ENCODE data around the gene ARHGAP32.

Gene ARHGAP32

DNA sequence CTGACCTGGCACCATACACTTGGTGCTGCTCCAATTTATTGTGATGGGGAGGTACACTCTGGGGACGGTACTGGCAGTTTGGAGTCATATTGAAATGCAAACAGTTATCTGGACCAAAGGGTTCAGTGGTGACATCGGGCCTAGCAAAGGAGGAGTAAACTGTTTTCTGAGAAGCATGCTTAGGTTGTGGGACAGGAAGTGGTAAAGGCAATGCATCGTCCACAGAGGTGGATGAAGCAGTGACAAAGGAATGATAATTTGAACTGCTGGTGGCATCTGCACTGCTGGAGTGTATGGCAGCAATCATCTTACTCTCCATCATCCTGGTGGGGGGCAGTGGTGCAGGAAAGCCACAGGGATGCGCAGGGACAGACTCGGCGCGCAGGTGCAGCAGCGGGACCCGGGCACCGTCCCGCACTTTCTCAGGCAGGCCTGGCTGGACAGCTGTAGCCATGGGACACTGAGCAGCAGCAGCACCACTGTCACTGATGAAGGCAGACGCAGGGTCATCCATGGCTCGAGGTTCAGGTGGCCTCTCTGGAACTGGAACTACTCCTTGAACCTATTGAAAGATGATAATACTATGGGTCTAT lies 221.4 kb downstream of the ARHGAP32 start:
- peak; percentile 42 for DNase-seq (ENCODE audit: low read depth, low spot score)
- H3K4me3 ChIP-seq (ENCODE audit: low read length): no peak overlapping the region

GRCh38 chr11:128968916-128969315 lies 223.2 kb downstream of the ARHGAP32 start:
- no peak for DNase-seq (ENCODE audit: low read depth, low spot score)
- no peak overlapping the region for H3K4me3 ChIP-seq (ENCODE audit: low read length)

GRCh38 chr11:128967578-128967977 lies 224.5 kb downstream of the ARHGAP32 start:
- no peak for DNase-seq (ENCODE audit: low read depth, low spot score)
- no peak overlapping the region for H3K4me3 ChIP-seq (ENCODE audit: low read length)

GRCh38 chr11:128965485-128965884 lies 226.6 kb downstream of the ARHGAP32 start:
- H3K4me3 ChIP-seq (ENCODE audit: low read length): no peak overlapping the region
- peak; percentile 41 for DNase-seq (ENCODE audit: low read depth, low spot score)

DNA sequence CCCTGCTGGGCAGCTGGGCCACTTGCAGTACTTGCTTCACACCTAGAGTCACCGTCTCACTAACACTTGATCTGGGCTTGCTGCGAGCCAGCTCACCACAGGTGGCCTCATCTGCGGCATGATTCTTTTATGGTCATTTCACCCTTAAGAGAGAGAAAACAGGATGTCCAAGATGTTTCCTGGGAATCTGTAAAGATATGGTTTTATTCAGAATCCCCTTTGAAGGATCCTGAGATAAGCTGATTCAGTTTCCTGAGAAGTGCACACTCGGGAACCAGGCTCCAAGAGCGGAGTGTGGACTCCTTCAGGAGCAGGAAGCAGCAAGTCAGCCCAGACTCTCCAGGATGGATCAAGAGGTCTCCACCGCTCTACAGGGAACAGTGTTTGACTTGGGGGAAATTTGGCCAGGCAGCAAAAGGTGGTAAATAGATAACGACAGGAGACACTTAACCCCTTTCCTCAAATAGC lies 227.6 kb downstream of the ARHGAP32 start:
- no peak for DNase-seq (ENCODE audit: low read depth, low spot score)
- H3K4me3 ChIP-seq (ENCODE audit: low read length): no peak overlapping the region

DNA sequence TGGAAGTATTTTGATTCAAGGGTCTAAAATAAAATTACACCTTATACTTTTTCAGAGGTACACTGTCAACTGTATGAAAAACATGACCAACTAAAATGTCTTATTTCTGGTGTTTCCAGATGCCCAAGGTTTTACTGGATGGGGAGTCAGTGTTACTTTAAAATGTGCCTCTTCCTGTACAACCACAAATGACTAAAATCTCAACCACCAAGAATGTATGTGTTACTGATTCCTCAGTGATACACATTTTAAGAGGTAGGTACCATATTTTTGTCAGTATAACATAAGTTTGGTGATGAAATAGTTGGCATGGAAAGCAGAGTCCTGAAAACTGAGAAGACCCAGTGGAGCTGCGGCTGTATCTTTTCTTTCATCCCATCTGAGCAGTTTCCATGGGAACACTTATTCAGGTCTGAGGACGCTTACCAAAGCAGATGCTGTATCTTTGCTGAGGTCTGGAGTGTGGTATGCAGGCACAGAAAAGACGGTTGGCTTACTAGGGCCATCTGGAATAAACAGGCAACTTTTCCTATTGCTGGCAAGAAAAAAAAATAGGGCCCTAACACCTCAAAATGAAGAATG lies 228.3 kb downstream of the ARHGAP32 start:
- DNase-seq (ENCODE audit: low read depth, low spot score): peak; percentile 39
- no peak overlapping the region for H3K4me3 ChIP-seq (ENCODE audit: low read length)

- DNase-seq (ENCODE audit: low read depth, low spot score): no peak
- no peak overlapping the region for H3K4me3 ChIP-seq (ENCODE audit: low read length)
These were observed 229.2 kb downstream of the ARHGAP32 start for GRCh38 chr11:128962896-128963295.

GRCh38 chr11:128961645-128962044 lies 230.5 kb downstream of the ARHGAP32 start:
- DNase-seq (ENCODE audit: low read depth, low spot score): no peak
- no peak overlapping the region for H3K4me3 ChIP-seq (ENCODE audit: low read length)

DNA sequence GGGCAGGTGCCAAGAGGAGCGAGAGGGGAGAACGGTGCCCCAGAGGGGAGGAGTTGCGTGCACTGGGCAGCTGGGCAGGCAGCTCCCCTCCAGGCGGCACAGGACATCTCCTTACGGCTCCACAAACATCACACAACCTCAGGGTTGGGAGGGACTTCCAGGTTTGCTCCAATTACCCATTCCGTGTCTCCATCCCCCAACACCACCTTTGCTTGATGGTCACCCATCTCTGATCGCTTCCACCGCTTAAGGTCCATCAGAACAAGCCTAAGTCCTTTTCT lies 235.0 kb downstream of the ARHGAP32 start:
- DNase-seq (ENCODE audit: low read depth, low spot score): no peak
- H3K4me3 ChIP-seq (ENCODE audit: low read length): no peak overlapping the region

DNA sequence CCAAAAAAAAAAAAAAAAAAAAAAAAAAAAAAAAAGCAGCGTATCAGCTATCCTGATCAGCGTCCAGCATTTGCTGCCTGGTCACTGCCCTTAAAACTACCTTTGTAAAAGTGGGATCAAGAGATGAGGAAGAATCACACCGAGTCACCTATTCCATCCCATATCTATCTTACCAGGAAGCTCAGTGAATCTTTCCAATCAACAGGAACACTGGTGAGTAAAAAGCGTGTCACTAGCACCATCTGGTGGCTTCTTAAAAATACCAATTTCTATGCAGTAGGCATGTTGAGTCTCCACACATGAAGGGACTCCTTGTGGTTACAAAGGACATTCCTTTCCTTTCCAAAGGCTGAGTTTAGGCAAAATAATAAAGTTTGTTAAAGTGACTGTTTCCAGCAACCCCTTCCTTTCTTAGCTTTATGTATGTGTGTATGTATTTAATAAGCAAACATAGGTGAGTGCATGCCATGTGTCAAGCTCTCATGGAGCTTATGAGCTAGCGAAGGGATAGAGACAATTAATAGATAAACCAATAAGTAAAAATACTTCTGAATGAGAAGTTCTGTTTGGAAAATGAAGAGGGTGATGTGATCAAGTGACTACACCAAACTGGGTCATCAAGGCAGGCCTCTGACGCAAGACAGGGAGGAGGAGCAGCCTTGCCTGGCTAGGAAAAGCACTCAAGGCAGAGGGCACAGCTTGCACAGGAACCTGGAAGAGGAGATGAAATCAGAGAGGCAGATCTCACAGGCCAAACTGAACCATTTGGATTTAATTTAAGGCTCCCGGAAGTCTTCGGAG lies 235.5 kb downstream of the ARHGAP32 start:
- H3K4me3 ChIP-seq (ENCODE audit: low read length): no peak overlapping the region
- peak; percentile 44 for DNase-seq (ENCODE audit: low read depth, low spot score)

- no peak overlapping the region for H3K4me3 ChIP-seq (ENCODE audit: low read length)
- no peak for DNase-seq (ENCODE audit: low read depth, low spot score)
These were observed 236.5 kb downstream of the ARHGAP32 start for GRCh38 chr11:128955636-128956035.

GRCh38 chr11:128953151-128953550 lies 239.0 kb downstream of the ARHGAP32 start:
- no peak overlapping the region for H3K4me3 ChIP-seq (ENCODE audit: low read length)

DNA sequence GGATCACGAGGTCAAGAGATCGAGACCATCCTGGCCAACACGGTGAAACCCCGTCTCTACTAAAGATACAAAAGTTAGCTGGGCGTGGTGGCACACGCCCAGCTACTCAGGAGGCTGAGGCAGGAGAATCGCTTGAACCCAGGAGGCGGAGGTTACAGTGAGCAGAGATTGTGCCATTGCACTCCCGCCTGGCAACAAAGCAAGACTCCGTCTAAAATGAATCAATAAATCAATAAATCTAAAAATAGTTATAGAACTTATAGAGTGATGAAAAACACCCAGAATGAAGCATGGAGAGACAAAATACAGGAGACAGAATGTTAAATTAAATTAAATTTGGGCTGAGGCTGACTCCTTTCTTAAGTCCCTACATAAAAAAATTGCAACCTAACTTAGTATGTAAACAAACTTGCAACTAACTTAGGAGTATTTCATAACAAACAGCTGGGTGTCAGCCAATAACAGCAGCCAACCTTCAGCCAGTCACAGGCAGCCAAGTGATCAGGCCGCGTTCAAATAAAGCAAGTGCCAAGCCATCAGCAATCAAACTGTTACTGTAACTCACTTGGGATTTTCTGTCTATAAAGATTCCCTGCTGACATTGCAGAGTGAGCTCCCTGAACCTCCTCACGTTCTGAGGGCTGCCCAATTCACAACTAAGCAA lies 242.2 kb downstream of the ARHGAP32 start:
- H3K4me3 ChIP-seq (ENCODE audit: low read length): no peak overlapping the region
- no peak for DNase-seq (ENCODE audit: low read depth, low spot score)

More at GRCh38 chr11:128953151-128953550, 239.0 kb downstream of the ARHGAP32 start:
- DNase-seq (ENCODE audit: low read depth, low spot score): no peak

GRCh38 chr11:128948583-128948982 lies 243.5 kb downstream of the ARHGAP32 start:
- H3K4me3 ChIP-seq (ENCODE audit: low read length): no peak overlapping the region
- DNase-seq (ENCODE audit: low read depth, low spot score): no peak

GRCh38 chr11:128947773-128948172 lies 244.4 kb downstream of the ARHGAP32 start:
- no peak for DNase-seq (ENCODE audit: low read depth, low spot score)
- no peak overlapping the region for H3K4me3 ChIP-seq (ENCODE audit: low read length)

DNA sequence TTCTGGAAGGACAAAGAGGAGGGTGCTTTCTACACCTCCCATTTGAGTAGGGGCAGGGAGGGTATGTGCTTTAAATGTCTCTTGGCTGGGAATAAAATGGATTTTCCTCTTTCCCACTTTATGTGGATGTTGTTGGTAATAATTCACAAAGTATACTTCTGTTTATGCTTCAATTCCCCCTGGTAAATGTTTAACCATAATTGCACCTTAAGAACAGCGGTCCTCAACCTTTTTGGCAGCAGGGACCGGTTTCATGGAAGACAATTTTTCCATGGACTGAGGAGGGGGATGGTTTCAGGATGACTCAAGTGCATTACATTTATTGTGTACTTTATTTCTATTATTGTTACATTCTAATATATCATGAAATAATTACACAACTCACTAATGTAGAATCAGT lies 245.5 kb downstream of the ARHGAP32 start:
- DNase-seq (ENCODE audit: low read depth, low spot score): no peak
- H3K4me3 ChIP-seq (ENCODE audit: low read length): no peak overlapping the region

DNA sequence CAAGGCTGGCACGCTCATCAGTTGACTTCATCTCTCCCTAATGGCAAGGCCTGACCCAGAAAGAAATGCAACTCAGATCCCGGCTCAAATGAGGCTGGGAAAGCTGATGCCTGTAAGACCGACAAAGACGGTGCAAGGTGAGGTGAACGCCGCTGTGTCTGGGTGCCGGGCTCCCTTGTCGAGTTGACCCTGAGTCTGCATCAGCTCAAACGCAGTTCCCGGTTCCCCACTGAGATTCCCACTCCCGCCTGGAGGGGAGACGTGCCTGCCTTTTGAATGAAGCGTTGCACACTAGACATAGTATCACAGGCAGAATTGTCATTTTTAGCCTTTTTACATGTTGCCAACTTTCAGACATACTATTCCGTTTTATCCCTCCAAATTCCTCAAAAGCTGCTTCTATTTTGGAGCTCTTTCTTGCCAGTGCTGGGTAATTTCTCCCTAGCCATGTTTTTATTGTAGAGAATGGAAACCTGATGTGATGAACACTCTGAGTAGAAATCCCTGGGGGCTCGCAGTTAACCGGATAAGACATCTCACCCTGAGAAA lies 248.6 kb downstream of the ARHGAP32 start:
- DNase-seq (ENCODE audit: low read depth, low spot score): no peak
- H3K4me3 ChIP-seq (ENCODE audit: low read length): no peak overlapping the region

GRCh38 chr11:128942817-128943427 lies 249.2 kb downstream of the ARHGAP32 start, which contains the start of gene TP53AIP1:
Gene TP53AIP1, minus strand, starts transcription at chr11:128942871. Its CDS starts 5,053 bp downstream, at chr11:128937818.
- no peak for DNase-seq (ENCODE audit: low read depth, low spot score)
- no peak within 1 kb of the TSS for H3K4me3 ChIP-seq (ENCODE audit: low read length)

- H3K4me3 ChIP-seq (ENCODE audit: low read length): no peak overlapping the region
- no peak for DNase-seq (ENCODE audit: low read depth, low spot score)
These were observed 249.9 kb downstream of the ARHGAP32 start for GRCh38 chr11:128942272-128942612.
